ENCODE measurements around the gene VSIR. TPM values are rescaled to one million over a fixed set of nuclear protein-coding genes. Genes with fewer than 3 reads are reported as not detected.
A peak's percentile ranks its signal among the peaks of the same experiment; 100 is the strongest.

VSIR gene
- total and polyA plus RNA-seq, 9 of the 15 experiments (the other 6 are each of a cell fraction or from before 2014, with no cell fraction given): 0.14 to 20.5 (median 9.3) TPM

GRCh38 chr10:71747551-71748523, 25.5 kb downstream of the VSIR start (continued):
- TF ChIP-seq RFX7 (CRISPR knock-in tag; IDR thresholded peaks at IDR 0.05) (no peak), MAZ (CRISPR knock-in tag; conservative IDR thresholded peaks at IDR 0.05 in 1 of 2, IDR thresholded peaks at IDR 0.05 in 1 of 2) (0 out of 4 replicates have a peak, but pooled peaks of 1 of the 2 experiments have one; percentile 56), AFF1 (IDR thresholded peaks at IDR 0.05; ENCODE audit: low read depth in 1 of 2, partially characterized antibody in 2 of 2) (no peak), ZNF76 (CRISPR knock-in tag; IDR thresholded peaks at IDR 0.05; ENCODE audit: borderline replicate concordance) (peak; percentile 70; the same call in 1 of the 2 replicates), HMGN3 (IDR thresholded peaks at IDR 0.05; ENCODE audit: borderline replicate concordance, extremely low read depth, insufficient read length, low read depth, low read length) (peak; percentile 26), MAFK (IDR thresholded peaks at IDR 0.05; ENCODE audit: low read length) (peak; percentile 63), TRIM24 (IDR thresholded peaks at IDR 0.05) (no peak), ZKSCAN1 (IDR thresholded peaks at IDR 0.05; ENCODE audit: low read depth, low read length) (no peak), XRCC4 (IDR thresholded peaks at IDR 0.05; ENCODE audit: extremely low read depth, insufficient read depth, insufficient read length) (no peak), ARID3B (CRISPR knock-in tag; IDR thresholded peaks at IDR 0.05; ENCODE audit: borderline replicate concordance) (0 out of 2 replicates have a peak, but pooled peaks have one; percentile 73), NONO (IDR thresholded peaks at IDR 0.05; ENCODE audit: low read depth in 2 of 2, low read length in 1 of 2) (no peak), SMAD2 (IDR thresholded peaks at IDR 0.05; ENCODE audit: low read depth, low read length) (no peak), ZNF696 (CRISPR knock-in tag; conservative IDR thresholded peaks at IDR 0.05) (0 out of 2 replicates have a peak, but pooled peaks have one; percentile 53), ZNF263 (CRISPR knock-in tag; IDR thresholded peaks at IDR 0.05; ENCODE audit: borderline replicate concordance) (no peak)
- TF ChIP-seq, protein P1, sequence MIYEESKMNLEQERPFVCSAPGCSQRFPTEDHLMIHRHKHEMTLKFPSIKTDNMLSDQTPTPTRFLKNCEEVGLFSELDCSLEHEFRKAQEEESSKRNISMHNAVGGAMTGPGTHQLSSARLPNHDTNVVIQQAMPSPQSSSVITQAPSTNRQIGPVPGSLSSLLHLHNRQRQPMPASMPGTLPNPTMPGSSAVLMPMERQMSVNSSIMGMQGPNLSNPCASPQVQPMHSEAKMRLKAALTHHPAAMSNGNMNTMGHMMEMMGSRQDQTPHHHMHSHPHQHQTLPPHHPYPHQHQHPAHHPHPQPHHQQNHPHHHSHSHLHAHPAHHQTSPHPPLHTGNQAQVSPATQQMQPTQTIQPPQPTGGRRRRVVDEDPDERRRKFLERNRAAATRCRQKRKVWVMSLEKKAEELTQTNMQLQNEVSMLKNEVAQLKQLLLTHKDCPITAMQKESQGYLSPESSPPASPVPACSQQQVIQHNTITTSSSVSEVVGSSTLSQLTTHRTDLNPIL (CRISPR knock-in tag; IDR thresholded peaks at IDR 0.05): no peak
- TF ChIP-seq, protein P2, sequence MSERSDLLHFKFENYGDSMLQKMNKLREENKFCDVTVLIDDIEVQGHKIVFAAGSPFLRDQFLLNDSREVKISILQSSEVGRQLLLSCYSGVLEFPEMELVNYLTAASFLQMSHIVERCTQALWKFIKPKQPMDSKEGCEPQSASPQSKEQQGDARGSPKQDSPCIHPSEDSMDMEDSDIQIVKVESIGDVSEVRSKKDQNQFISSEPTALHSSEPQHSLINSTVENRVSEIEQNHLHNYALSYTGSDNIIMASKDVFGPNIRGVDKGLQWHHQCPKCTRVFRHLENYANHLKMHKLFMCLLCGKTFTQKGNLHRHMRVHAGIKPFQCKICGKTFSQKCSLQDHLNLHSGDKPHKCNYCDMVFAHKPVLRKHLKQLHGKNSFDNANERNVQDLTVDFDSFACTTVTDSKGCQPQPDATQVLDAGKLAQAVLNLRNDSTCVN (CRISPR knock-in tag; IDR thresholded peaks at IDR 0.05): 0 out of 2 replicates have a peak, but pooled peaks have one; percentile 36
